Type B pancreatic cell (in vitro differentiated cells): ENCODE data around the gene SLU7. TPM values are rescaled to one million over a fixed set of nuclear protein-coding genes. Genes with fewer than 3 reads are reported as not detected.

Experiments
- DNase-seq: peaks from one replicate; pipeline ENCODE4 v3.0.0; 2021; ENCODE audit warnings: mixed read lengths; ENCODE audit not compliant: unreplicated experiment; ENCODE audit errors: extremely low spot score
- H3K27ac Mint-ChIP-seq: 2 replicates; pipeline ENCODE4 v1.8.0; 2021; ENCODE audit warnings: mild to moderate bottlenecking, mixed read lengths
- H3K27me3 Mint-ChIP-seq: 2 replicates; pipeline ENCODE4 v1.8.0; 2021; ENCODE audit warnings: mixed read lengths
- H3K36me3 Mint-ChIP-seq: 2 replicates; pipeline ENCODE4 v1.8.0; 2021; ENCODE audit warnings: mixed read lengths
- H3K4me1 Mint-ChIP-seq: one replicate; pipeline ENCODE4 v1.8.0; 2021; ENCODE audit warnings: mixed read lengths; ENCODE audit not compliant: unreplicated experiment
- H3K4me3 Mint-ChIP-seq: 2 replicates; pipeline ENCODE4 v1.8.0; 2021; ENCODE audit warnings: mild to moderate bottlenecking, mixed read lengths
- H3K9me3 Mint-ChIP-seq: 2 replicates; pipeline ENCODE4 v1.8.0; 2021; ENCODE audit warnings: mixed read lengths
- CTCF ChIP-seq: fragments of 200-600 bp; sonication (generic); conservative IDR thresholded peaks from 2 replicates; pipeline ENCODE4 v1.5.0; 2021; ENCODE audit warnings: antibody characterized with exemption, mild to moderate bottlenecking
- total RNA-seq: library from RNA; stranded (reverse); gene quantifications from 2 replicates; pipeline ENCODE4 v1.2.1, GENCODE V29; 2021; ENCODE audit warnings: low replicate concordance

Gene SLU7
- total RNA-seq, 1 donor from 2014 or later, result 37.7 TPM

- no peak for TF ChIP-seq CTCF
- no peak for DNase-seq
- H3K27ac Mint-ChIP-seq, result no peak overlapping the region
- peaks cover 17% of the 10 kb centered on the region for H3K4me1 Mint-ChIP-seq
- no peaks in the 10 kb centered on the region for H3K9me3 Mint-ChIP-seq
- H3K27me3 Mint-ChIP-seq, result no peaks in the 10 kb centered on the region
- no peaks in the 10 kb centered on the region for H3K36me3 Mint-ChIP-seq
- no peak overlapping the region for H3K4me3 Mint-ChIP-seq
These were observed 60.9 kb downstream of the SLU7 start for GRCh38 chr5:160357861-160358411.

GRCh38 chr5:160357394-160357793 lies 61.5 kb downstream of the SLU7 start:
- Mint-ChIP-seq H3K36me3 (no peaks in the 10 kb centered on the region), H3K9me3 (no peaks in the 10 kb centered on the region), H3K4me1 (peaks cover 17% of the 10 kb centered on the region), H3K27me3 (no peaks in the 10 kb centered on the region), H3K27ac (no peak overlapping the region), H3K4me3 (no peak overlapping the region)
- DNase-seq, result no peak
- TF ChIP-seq CTCF, result no peak

GRCh38 chr5:160356550-160357347 lies 62.1 kb downstream of the SLU7 start:
- Mint-ChIP-seq H3K4me3 (no peak overlapping the region), H3K27me3 (no peaks in the 10 kb centered on the region), H3K4me1 (peaks cover 17% of the 10 kb centered on the region), H3K27ac (no peak overlapping the region), H3K36me3 (no peaks in the 10 kb centered on the region), H3K9me3 (no peaks in the 10 kb centered on the region)
- TF ChIP-seq CTCF, result no peak
- DNase-seq, result no peak

- no peaks in the 10 kb centered on the region for H3K27me3 Mint-ChIP-seq
- no peak for DNase-seq
- TF ChIP-seq CTCF, result no peak
- no peak overlapping the region for H3K27ac Mint-ChIP-seq
- H3K9me3 Mint-ChIP-seq, result no peaks in the 10 kb centered on the region
- H3K36me3 Mint-ChIP-seq, result no peaks in the 10 kb centered on the region
- H3K4me1 Mint-ChIP-seq, result peaks cover 9% of the 10 kb centered on the region
- no peak overlapping the region for H3K4me3 Mint-ChIP-seq
These were observed 64.2 kb downstream of the SLU7 start for GRCh38 chr5:160354666-160355065.

GRCh38 chr5:160353379-160353778 lies 65.5 kb downstream of the SLU7 start:
- H3K4me3 Mint-ChIP-seq, result no peak overlapping the region
- peaks cover 4% of the 10 kb centered on the region for H3K4me1 Mint-ChIP-seq
- no peak for TF ChIP-seq CTCF
- H3K9me3 Mint-ChIP-seq, result no peaks in the 10 kb centered on the region
- H3K27me3 Mint-ChIP-seq, result no peaks in the 10 kb centered on the region
- no peak for DNase-seq
- no peaks in the 10 kb centered on the region for H3K36me3 Mint-ChIP-seq
- no peak overlapping the region for H3K27ac Mint-ChIP-seq
